Liver (tissue), 2 donors: ENCODE results near the gene SOX5.

ENCODE experiments used
- CTCF ChIP-seq: fragments of 150-350 bp; IDR thresholded peaks from 2 replicates; pipeline ENCODE4 v1.5.1; 2017; ENCODE audit warnings: improper control_type of control experiment, low read depth, low read length; ENCODE audit not compliant: missing input control
- TF ChIP-seq, protein P1 (sequence below): IDR thresholded peaks from 2 replicates; pipeline ENCODE4 v1.6.1; 2016; ENCODE audit warnings: antibody characterized with exemption
- donor health status: healthy.

DNA sequence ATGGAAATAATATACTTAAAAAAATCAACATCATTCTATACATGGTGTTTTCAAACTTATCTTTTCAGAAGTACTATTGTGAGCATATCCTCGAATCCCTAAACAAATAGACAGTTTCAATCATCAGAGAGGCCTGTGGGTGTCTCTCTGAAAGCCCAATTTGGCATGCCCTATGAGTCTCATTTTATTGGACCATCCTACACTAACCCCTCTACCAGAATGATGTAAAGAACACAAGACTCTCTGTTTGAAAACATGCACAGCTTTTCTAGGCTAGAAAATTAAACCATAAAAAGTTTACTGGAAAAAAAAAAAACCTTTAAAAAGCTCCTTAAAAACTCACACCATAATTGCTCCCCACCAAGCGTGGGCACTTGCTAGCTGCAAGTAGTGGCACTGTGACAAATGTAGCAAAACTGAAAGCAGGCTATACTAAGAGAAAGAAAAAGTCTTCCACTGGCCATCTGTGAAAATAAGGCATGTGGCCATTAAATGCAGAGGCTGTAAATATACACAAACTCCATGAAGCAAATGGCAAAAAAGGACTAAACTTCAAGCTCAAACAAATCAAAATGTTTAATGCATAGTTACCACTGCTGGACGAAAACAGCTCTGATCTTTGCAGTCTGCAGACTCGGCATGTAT is 394.2 kb downstream of the SOX5 start:
- no peak for TF ChIP-seq CTCF
- TF ChIP-seq, protein P1, sequence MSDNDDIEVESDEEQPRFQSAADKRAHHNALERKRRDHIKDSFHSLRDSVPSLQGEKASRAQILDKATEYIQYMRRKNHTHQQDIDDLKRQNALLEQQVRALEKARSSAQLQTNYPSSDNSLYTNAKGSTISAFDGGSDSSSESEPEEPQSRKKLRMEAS = no peak
